Measurements from ENCODE around the gene EPN2. TPM values are rescaled to one million over a fixed set of nuclear protein-coding genes. Genes with fewer than 3 reads are reported as not detected.

The EPN2 gene
- total RNA-seq, 2 donors from 2014 or later: 28.7 to 47.9 TPM

GRCh38 chr17:19308398-19308797 is 71.2 kb downstream of the EPN2 start:
- Histone ChIP-seq H3K36me3 (peaks cover 15% of the 10 kb centered on the region), H3K27ac (no peak overlapping the region), H3K4me1 (ENCODE audit: control insufficient read depth in 1 of 2, low read depth in 2 of 2) (peaks cover 0 to 6% of the 10 kb centered on the region in 2 donors), H3K27me3 (replicated peaks; ENCODE audit: insufficient read depth) (no peaks in the 10 kb centered on the region), H3K9me3 (no peaks in the 10 kb centered on the region), H3K4me3 (no peak overlapping the region)
- DNase-seq (ENCODE audit: low spot score) (no peak), ATAC-seq (ENCODE audit: insufficient number of reproducible peaks, low FRiP score, low read depth) (no peak)
- TF ChIP-seq, protein P1, sequence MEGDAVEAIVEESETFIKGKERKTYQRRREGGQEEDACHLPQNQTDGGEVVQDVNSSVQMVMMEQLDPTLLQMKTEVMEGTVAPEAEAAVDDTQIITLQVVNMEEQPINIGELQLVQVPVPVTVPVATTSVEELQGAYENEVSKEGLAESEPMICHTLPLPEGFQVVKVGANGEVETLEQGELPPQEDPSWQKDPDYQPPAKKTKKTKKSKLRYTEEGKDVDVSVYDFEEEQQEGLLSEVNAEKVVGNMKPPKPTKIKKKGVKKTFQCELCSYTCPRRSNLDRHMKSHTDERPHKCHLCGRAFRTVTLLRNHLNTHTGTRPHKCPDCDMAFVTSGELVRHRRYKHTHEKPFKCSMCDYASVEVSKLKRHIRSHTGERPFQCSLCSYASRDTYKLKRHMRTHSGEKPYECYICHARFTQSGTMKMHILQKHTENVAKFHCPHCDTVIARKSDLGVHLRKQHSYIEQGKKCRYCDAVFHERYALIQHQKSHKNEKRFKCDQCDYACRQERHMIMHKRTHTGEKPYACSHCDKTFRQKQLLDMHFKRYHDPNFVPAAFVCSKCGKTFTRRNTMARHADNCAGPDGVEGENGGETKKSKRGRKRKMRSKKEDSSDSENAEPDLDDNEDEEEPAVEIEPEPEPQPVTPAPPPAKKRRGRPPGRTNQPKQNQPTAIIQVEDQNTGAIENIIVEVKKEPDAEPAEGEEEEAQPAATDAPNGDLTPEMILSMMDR (IDR thresholded peaks at IDR 0.05): no peak

DNA sequence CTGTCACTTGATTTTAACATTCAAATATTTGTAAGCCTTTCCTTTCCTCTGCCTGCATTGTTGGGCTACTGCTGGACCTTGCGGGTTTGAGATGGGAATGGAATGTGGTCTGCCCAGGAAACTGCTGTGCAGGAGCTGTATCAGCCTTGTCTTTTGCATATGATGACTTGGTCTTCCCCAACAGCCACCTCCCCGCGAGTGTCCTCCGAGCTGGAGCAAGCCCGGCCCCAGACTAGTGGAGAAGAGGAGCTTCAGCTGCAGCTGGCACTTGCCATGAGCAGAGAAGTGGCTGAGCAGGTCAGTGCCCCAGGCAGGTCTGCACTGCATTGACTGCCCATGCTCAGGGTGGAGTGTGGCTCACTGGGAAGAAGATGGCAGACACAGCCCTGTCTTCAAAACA is 72.5 kb downstream of the EPN2 start:
- H3K4me1 ChIP-seq (ENCODE audit: control insufficient read depth in 1 of 2, low read depth in 2 of 2): peaks cover 0 to under 1% of the 10 kb centered on the region in 2 donors

GRCh38 chr17:19310151-19310550 is 73.0 kb downstream of the EPN2 start:
- no peak overlapping the region for H3K4me3 ChIP-seq
- peaks cover 15% of the 10 kb centered on the region for H3K36me3 ChIP-seq
- H3K4me1 ChIP-seq (ENCODE audit: control insufficient read depth in 1 of 2, low read depth in 2 of 2): no peaks in the 10 kb centered on the region
- no peaks in the 10 kb centered on the region for H3K27me3 ChIP-seq (replicated peaks; ENCODE audit: insufficient read depth)
- ATAC-seq (ENCODE audit: insufficient number of reproducible peaks, low FRiP score, low read depth) (no peak), DNase-seq (ENCODE audit: low spot score) (no peak)
- TF ChIP-seq, protein P1 (IDR thresholded peaks at IDR 0.05): no peak
- no peaks in the 10 kb centered on the region for H3K9me3 ChIP-seq
- H3K27ac ChIP-seq: no peak overlapping the region

More for the DNA sequence above, 72.5 kb downstream of the EPN2 start:
- TF ChIP-seq, protein P1 (IDR thresholded peaks at IDR 0.05): no peak
- no peaks in the 10 kb centered on the region for H3K27me3 ChIP-seq (replicated peaks; ENCODE audit: insufficient read depth)
- H3K36me3 ChIP-seq: peaks cover 15% of the 10 kb centered on the region
- DNase-seq (ENCODE audit: low spot score) (no peak), ATAC-seq (ENCODE audit: insufficient number of reproducible peaks, low FRiP score, low read depth) (no peak)
- no peaks in the 10 kb centered on the region for H3K9me3 ChIP-seq
- H3K27ac ChIP-seq: no peak overlapping the region
- H3K4me3 ChIP-seq: no peak overlapping the region

- Histone ChIP-seq H3K4me1 (ENCODE audit: control insufficient read depth in 1 of 2, low read depth in 2 of 2) (no peaks in the 10 kb centered on the region), H3K9me3 (no peaks in the 10 kb centered on the region), H3K4me3 (no peak overlapping the region), H3K27ac (no peak overlapping the region), H3K27me3 (replicated peaks; ENCODE audit: insufficient read depth) (no peaks in the 10 kb centered on the region), H3K36me3 (peaks cover 15% of the 10 kb centered on the region)
- TF ChIP-seq, protein P1 (IDR thresholded peaks at IDR 0.05): no peak
- DNase-seq (ENCODE audit: low spot score) (no peak), ATAC-seq (ENCODE audit: insufficient number of reproducible peaks, low FRiP score, low read depth) (no peak)
These were observed 73.8 kb downstream of the EPN2 start for GRCh38 chr17:19311016-19311415.

GRCh38 chr17:19311421-19312215 is 74.5 kb downstream of the EPN2 start:
- Histone ChIP-seq H3K27ac (no peak overlapping the region), H3K27me3 (replicated peaks; ENCODE audit: insufficient read depth) (no peaks in the 10 kb centered on the region), H3K9me3 (no peaks in the 10 kb centered on the region), H3K4me3 (no peak overlapping the region), H3K36me3 (peaks cover 15% of the 10 kb centered on the region), H3K4me1 (ENCODE audit: control insufficient read depth in 1 of 2, low read depth in 2 of 2) (no peaks in the 10 kb centered on the region)
- TF ChIP-seq, protein P1 (IDR thresholded peaks at IDR 0.05): no peak
- ATAC-seq (ENCODE audit: insufficient number of reproducible peaks, low FRiP score, low read depth) (no peak), DNase-seq (ENCODE audit: low spot score) (no peak)
